ENCODE measurements around the gene CLMN. TPM values are rescaled to one million over a fixed set of nuclear protein-coding genes. Genes with fewer than 3 reads are reported as not detected.

The CLMN gene
- total and polyA plus RNA-seq, 2 of the 4 experiments (the other 2 are of a cell fraction), result 0.10 to 0.18 TPM

DNA sequence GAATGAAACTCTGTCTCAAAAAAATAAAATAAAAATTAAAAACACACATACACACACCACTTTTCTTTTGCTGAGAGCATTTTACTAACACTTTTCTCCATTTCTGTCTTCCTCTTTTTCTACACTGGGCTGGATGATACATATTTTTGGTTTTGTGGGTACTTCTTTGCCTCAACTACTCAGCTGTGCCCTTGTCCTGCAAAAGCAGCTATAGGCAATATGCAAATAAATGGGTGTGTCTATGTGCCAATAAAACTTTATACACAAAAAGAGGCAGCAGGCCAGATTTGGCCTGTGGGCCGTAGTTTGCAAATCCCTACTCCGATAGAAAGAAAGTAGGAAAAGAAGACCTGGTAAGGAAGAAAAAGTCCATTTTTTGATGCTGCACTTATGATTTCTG lies 6.5 kb downstream of the CLMN start:
- DNase-seq (no peak), ATAC-seq (ENCODE audit: low read depth) (no peak)
- Histone ChIP-seq H4K5ac (ENCODE audit: low read depth, low read length) (no peak overlapping the region), H2AK9ac (replicated peaks; ENCODE audit: low read depth, low read length, poor library complexity) (no peak overlapping the region), H2BK5ac (ENCODE audit: low read depth, low read length, poor library complexity, severe bottlenecking) (no peak overlapping the region), H2BK15ac (ENCODE audit: low read depth, low read length) (no peak overlapping the region), H3K4me1 (ENCODE audit: control insufficient read depth, insufficient read depth, low read length) (no peaks in the 10 kb centered on the region; the same call in 1 of the 2 replicates), H2AK5ac (ENCODE audit: low read depth, low read length) (no peak overlapping the region), H3K36me3 (ENCODE audit: control insufficient read depth, insufficient read depth, low read length) (no peaks in the 10 kb centered on the region), H2AFZ (replicated peaks; ENCODE audit: low read length, poor library complexity) (no peak overlapping the region), H3K9ac (ENCODE audit: low read depth, low read length) (no peak overlapping the region), H3K4me3 (ENCODE audit: insufficient read depth, low read depth, low read length) (no peak overlapping the region), H3K18ac (ENCODE audit: low read depth, low read length) (no peak overlapping the region), H4K91ac (ENCODE audit: insufficient read depth, low read depth, low read length) (no peak overlapping the region), H3K14ac (replicated peaks; ENCODE audit: low read depth, low read length) (no peak overlapping the region), H3K27me3 (ENCODE audit: control insufficient read depth, insufficient read depth, low read length) (peaks cover 5% of the 10 kb centered on the region; the same call in 1 of the 2 replicates), H3K79me1 (ENCODE audit: low read depth in 1 of 2, low read length in 2 of 2) (no peaks in the 10 kb centered on the region), H3K4me2 (ENCODE audit: low read depth, low read length) (no peak overlapping the region), H3K23ac (ENCODE audit: low read depth, low read length) (no peak overlapping the region), H4K8ac (ENCODE audit: low read depth in 2 of 2, low read length in 2 of 2) (no peak overlapping the region), H3K27ac (ENCODE audit: insufficient read depth, low read length) (no peak overlapping the region), H2BK120ac (ENCODE audit: low read depth, low read length) (no peak overlapping the region), H3K9me1 (ENCODE audit: insufficient read depth, low read length) (no peaks in the 10 kb centered on the region), H3K4ac (ENCODE audit: low read depth, low read length) (no peak overlapping the region), H4K20me1 (ENCODE audit: insufficient read depth, low read length) (no peaks in the 10 kb centered on the region), H2BK20ac (ENCODE audit: low read depth, low read length) (no peak overlapping the region), H3K56ac (ENCODE audit: extremely low read depth, insufficient read depth, low read length) (no peak overlapping the region), H3K9me3 (ENCODE audit: control insufficient read depth, insufficient read depth, low read length) (no peaks in the 10 kb centered on the region)
- no CpG with 5 or more reads among the region's 2 CpGs for WGBS, 2 experiments (ENCODE audit: extremely low coverage in 2 of 2, insufficient read length in 1 of 2)
- POLR2A ChIA-PET (ENCODE audit: unreplicated experiment), result no interaction called here
- in situ Hi-C loops (cut with MboI; ENCODE audit: low sequenced_read_pairs) (no loop called here), dilution Hi-C loops (cut with HindIII; ENCODE audit: low sequenced_read_pairs, unreplicated experiment) (no loop called here), intact Hi-C loops (cut with micrococcal nuclease) (no loop called here)
- CTCF ChIA-PET, result no interaction called here
- BruUV-seq (replicated peaks), result no TSS peak
- TF ChIP-seq RCOR1 (IDR thresholded peaks at IDR 0.05; ENCODE audit: insufficient replicate concordance, low read length) (no peak), MXI1 (IDR thresholded peaks at IDR 0.05; ENCODE audit: borderline replicate concordance, low read depth, low read length) (no peak), SMC3 (IDR thresholded peaks at IDR 0.05; ENCODE audit: low read depth, low read length) (no peak), NFE2L2 (IDR thresholded peaks at IDR 0.05; ENCODE audit: low read depth, low read length) (no peak), MAZ (IDR thresholded peaks at IDR 0.05; ENCODE audit: borderline replicate concordance, low read depth, low read length) (no peak), CHD1 (IDR thresholded peaks at IDR 0.05; ENCODE audit: low read depth, low read length) (no peak), CEBPB (IDR thresholded peaks at IDR 0.05; ENCODE audit: low read depth, low read length) (no peak), BHLHE40 (IDR thresholded peaks at IDR 0.05; ENCODE audit: low read depth, low read length) (no peak), FOS (IDR thresholded peaks at IDR 0.05; ENCODE audit: low read depth, low read length) (no peak), POLR2A (IDR thresholded peaks at IDR 0.05; ENCODE audit: low read depth, low read length) (no peak), RAD21 (IDR thresholded peaks at IDR 0.05; ENCODE audit: low read length) (no peak), RFX5 (IDR thresholded peaks at IDR 0.05; ENCODE audit: low read depth, low read length) (no peak), MAFK (IDR thresholded peaks at IDR 0.05; ENCODE audit: low read depth, low read length) (no peak)
- TF ChIP-seq, protein P1, sequence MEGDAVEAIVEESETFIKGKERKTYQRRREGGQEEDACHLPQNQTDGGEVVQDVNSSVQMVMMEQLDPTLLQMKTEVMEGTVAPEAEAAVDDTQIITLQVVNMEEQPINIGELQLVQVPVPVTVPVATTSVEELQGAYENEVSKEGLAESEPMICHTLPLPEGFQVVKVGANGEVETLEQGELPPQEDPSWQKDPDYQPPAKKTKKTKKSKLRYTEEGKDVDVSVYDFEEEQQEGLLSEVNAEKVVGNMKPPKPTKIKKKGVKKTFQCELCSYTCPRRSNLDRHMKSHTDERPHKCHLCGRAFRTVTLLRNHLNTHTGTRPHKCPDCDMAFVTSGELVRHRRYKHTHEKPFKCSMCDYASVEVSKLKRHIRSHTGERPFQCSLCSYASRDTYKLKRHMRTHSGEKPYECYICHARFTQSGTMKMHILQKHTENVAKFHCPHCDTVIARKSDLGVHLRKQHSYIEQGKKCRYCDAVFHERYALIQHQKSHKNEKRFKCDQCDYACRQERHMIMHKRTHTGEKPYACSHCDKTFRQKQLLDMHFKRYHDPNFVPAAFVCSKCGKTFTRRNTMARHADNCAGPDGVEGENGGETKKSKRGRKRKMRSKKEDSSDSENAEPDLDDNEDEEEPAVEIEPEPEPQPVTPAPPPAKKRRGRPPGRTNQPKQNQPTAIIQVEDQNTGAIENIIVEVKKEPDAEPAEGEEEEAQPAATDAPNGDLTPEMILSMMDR (conservative IDR thresholded peaks at IDR 0.05; ENCODE audit: low read depth, low read length), result no peak
- TF ChIP-seq, protein P2, sequence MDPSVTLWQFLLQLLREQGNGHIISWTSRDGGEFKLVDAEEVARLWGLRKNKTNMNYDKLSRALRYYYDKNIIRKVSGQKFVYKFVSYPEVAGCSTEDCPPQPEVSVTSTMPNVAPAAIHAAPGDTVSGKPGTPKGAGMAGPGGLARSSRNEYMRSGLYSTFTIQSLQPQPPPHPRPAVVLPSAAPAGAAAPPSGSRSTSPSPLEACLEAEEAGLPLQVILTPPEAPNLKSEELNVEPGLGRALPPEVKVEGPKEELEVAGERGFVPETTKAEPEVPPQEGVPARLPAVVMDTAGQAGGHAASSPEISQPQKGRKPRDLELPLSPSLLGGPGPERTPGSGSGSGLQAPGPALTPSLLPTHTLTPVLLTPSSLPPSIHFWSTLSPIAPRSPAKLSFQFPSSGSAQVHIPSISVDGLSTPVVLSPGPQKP (IDR thresholded peaks at IDR 0.05; ENCODE audit: borderline replicate concordance, low read depth, low read length), result no peak
- TF ChIP-seq, protein P3, sequence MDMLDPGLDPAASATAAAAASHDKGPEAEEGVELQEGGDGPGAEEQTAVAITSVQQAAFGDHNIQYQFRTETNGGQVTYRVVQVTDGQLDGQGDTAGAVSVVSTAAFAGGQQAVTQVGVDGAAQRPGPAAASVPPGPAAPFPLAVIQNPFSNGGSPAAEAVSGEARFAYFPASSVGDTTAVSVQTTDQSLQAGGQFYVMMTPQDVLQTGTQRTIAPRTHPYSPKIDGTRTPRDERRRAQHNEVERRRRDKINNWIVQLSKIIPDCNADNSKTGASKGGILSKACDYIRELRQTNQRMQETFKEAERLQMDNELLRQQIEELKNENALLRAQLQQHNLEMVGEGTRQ (IDR thresholded peaks at IDR 0.05; ENCODE audit: low read depth, low read length), result no peak

Data from IMR-90 (cell line).